ENCODE measurements around the gene CNN3.

CNN3 gene

GRCh38 chr1:94921977-94922376, 4.9 kb downstream of the CNN3 start:
- DNase-seq = no peak

GRCh38 chr1:94920061-94920460, 6.8 kb downstream of the CNN3 start:
- no peak for DNase-seq

- DNase-seq = no peak
Observed at GRCh38 chr1:94919241-94920030, 7.5 kb downstream of the CNN3 start.

- DNase-seq = no peak
Observed at GRCh38 chr1:94917251-94917650, 9.7 kb downstream of the CNN3 start.

GRCh38 chr1:94912263-94913184, 14.4 kb downstream of the CNN3 start:
- DNase-seq = no peak

GRCh38 chr1:94909486-94909885, 17.4 kb downstream of the CNN3 start:
- no peak for DNase-seq

- no peak for DNase-seq
Observed at GRCh38 chr1:94908965-94909364, 17.9 kb downstream of the CNN3 start.

- DNase-seq = no peak
Observed at GRCh38 chr1:94908190-94908589, 18.7 kb downstream of the CNN3 start.

GRCh38 chr1:94907136-94907535, 19.8 kb downstream of the CNN3 start:
- no peak for DNase-seq

- DNase-seq = no peak
Observed at GRCh38 chr1:94906382-94906781, 20.5 kb downstream of the CNN3 start.

GRCh38 chr1:94905207-94905606, 21.7 kb downstream of the CNN3 start:
- no peak for DNase-seq

- no peak for DNase-seq
Observed at GRCh38 chr1:94903280-94904009, 23.5 kb downstream of the CNN3 start.

- DNase-seq = no peak
Observed at GRCh38 chr1:94901841-94902240, 25.1 kb downstream of the CNN3 start.

- DNase-seq = no peak
Observed at GRCh38 chr1:94899756-94900155, 27.2 kb downstream of the CNN3 start.

GRCh38 chr1:94898491-94899385, 28.2 kb downstream of the CNN3 start:
- DNase-seq = no peak

- DNase-seq = no peak
Observed at GRCh38 chr1:94895518-94895917, 31.4 kb downstream of the CNN3 start.

GRCh38 chr1:94894630-94895029, 32.3 kb downstream of the CNN3 start:
- no peak for DNase-seq

GRCh38 chr1:94892604-94893254, 34.2 kb downstream of the CNN3 start:
- DNase-seq = no peak

GRCh38 chr1:94888201-94888600, 38.7 kb downstream of the CNN3 start:
- no peak for DNase-seq

GRCh38 chr1:94887603-94888171, 39.2 kb downstream of the CNN3 start:
- DNase-seq = no peak

- DNase-seq = no peak
Observed at GRCh38 chr1:94887106-94887505, 39.8 kb downstream of the CNN3 start.

Data from activated naive CD4-positive, alpha-beta T cell treated with Interleukin-2 at 50 U/mL for 16 hours (primary cell).